Stomach (tissue), 9 donors: ENCODE data around the gene CCDC61. TPM values are rescaled to one million over a fixed set of nuclear protein-coding genes. Genes with fewer than 3 reads are reported as not detected.
A peak's percentile ranks its signal among the peaks of the same experiment; 100 is the strongest.

Experiments used
- DNase-seq, 2 donors: peaks; one replicate each; pipeline versions ENCODE4 v3.0.0 to v3.0.0-alpha.2; 2013 to 2019
- H3K27ac ChIP-seq, 5 donors: fragments of 200-600 bp in 4 of 5; sonication (generic) in 4 of 5; one replicate each; pipeline ENCODE4 v1.5.1; 2013 to 2019; ENCODE audit warnings: mild to moderate bottlenecking in 1 of 5, moderate library complexity in 1 of 5
- H3K27me3 ChIP-seq, 3 donors: fragments of 200-600 bp; sonication (generic); one replicate each; pipeline ENCODE4 v1.5.1; 2017 to 2019; ENCODE audit warnings: mixed run types in 1 of 3
- H3K36me3 ChIP-seq, 4 donors: fragments of 200-600 bp; sonication (generic); 1 replicate in 3 of 4; 2 replicates in 1 of 4; pipeline ENCODE4 v1.5.1; 2016 to 2019
- H3K4me1 ChIP-seq, 4 donors: fragments of 200-600 bp; sonication (generic); one replicate each; pipeline ENCODE4 v1.5.1; 2016 to 2019
- H3K4me3 ChIP-seq, 4 donors: fragments of 200-600 bp; sonication (generic) in 3 of 4; one replicate each; pipeline ENCODE4 v1.5.1; 2016 to 2019; ENCODE audit warnings: mild to moderate bottlenecking in 1 of 4
- H3K9me3 ChIP-seq, 4 donors: fragments of 200-600 bp; sonication (generic); one replicate each; pipeline ENCODE4 v1.5.1; 2016 to 2019
- CTCF ChIP-seq, 7 experiments: fragments of 450-650 bp in 4 of 7; fragments of 200-600 bp in 3 of 7; sonication (generic) in 3 of 7; IDR thresholded peaks; one replicate each; pipeline ENCODE4 v1.5.1; 2016 to 2019; ENCODE audit warnings: antibody characterized with exemption in 7 of 7, control low read depth in 2 of 7, mild to moderate bottlenecking in 1 of 7
- EP300 ChIP-seq: sonication (generic); formaldehyde crosslinking; IDR thresholded peaks from one replicate; pipeline ENCODE4 v1.6.1; 2017; ENCODE audit warnings: antibody characterized with exemption
- POLR2A ChIP-seq, 4 donors: fragments of 450-650 bp; IDR thresholded peaks; one replicate each; pipeline ENCODE4 v1.6.1; 2016; ENCODE audit warnings: antibody characterized with exemption in 4 of 4, control low read depth in 2 of 4, mild to moderate bottlenecking in 1 of 4, moderate library complexity in 1 of 4
- POLR2AphosphoS5 ChIP-seq, 3 donors: sonication (generic); formaldehyde crosslinking; IDR thresholded peaks; one replicate each; pipeline ENCODE4 v1.6.1; 2016; ENCODE audit warnings: antibody characterized with exemption in 3 of 3
- WGBS, 5 donors: extraction: QIAGEN DNeasy Blood & Tissue Kit in 3 of 5; methylation state at CpG; one replicate each; pipeline versions ENCODE4 v1.1.5 to v1.1.7; 2013 to 2018; 5-methylcytosine and 5-hydroxymethylcytosine counted together
- intact Hi-C: fragments of 100-400 bp; cut with DNase I; formaldehyde crosslinking; loops from one replicate; pipeline ENCODE4 v1.15.1; 2023; ENCODE audit warnings: low total_unique reads
- polyA plus RNA-seq, 3 donors: library from polyadenylated mRNA; stranded (reverse); fragments of 200-250 nt; gene quantifications; one replicate each; pipeline ENCODE4 v1.2.3, GENCODE V29; 2013
- total RNA-seq, 5 donors: library from RNA; depleted of rRNA; stranded (reverse); fragments of >200 nt; gene quantifications; one replicate each; pipeline versions ENCODE4 v1.1.0 to v1.2.3, GENCODE V29; 2014 to 2016
- donor health status: healthy with polysubstance abuse.
- donor health status: Bipolar disorder and iron deficiency.
- donor health status: healthy.

Gene CCDC61
- total and polyA plus RNA-seq, 8 donors = 2.4 to 38.8 (median 13.2) TPM

- WGBS, 5 donors = 6 to 18% (median 17%) methylated on average over 7 to 11 of the region's 11 CpGs
- Histone ChIP-seq H3K36me3 (no peaks in the 10 kb centered on the region), H3K9me3 (peaks cover 0 to 4% (median 0%) of the 10 kb centered on the region in 4 donors), H3K4me1 (peaks cover 0 to 20% (median 9%) of the 10 kb centered on the region in 4 donors), H3K4me3 (peak overlapping the region in 3 of 4 donors; percentile 3 to 21 (median 19)), H3K27ac (peak overlapping the region in 3 of 5 donors; percentile 15 to 55 (median 42)), H3K27me3 (peaks cover 13 to 98% (median 53%) of the 10 kb centered on the region in 3 donors)
- DNase-seq = no peak
- intact Hi-C loops = no loop called here
- TF ChIP-seq POLR2AphosphoS5 (IDR thresholded peaks at IDR 0.05) (no peak), EP300 (no peak), POLR2A (IDR thresholded peaks at IDR 0.05) (no peak), CTCF (IDR thresholded peaks at IDR 0.05) (no peak)
These were observed 23.9 kb upstream of the CCDC61 start for GRCh38 chr19:45971260-45971902.

GRCh38 chr19:45972081-45972946 is 23.0 kb upstream of the CCDC61 start:
- Histone ChIP-seq H3K4me3 (peak overlapping the region; percentile 21 to 41 (median 34)), H3K27ac (peak overlapping the region in 2 of 5 donors; percentile 54 to 55), H3K27me3 (peaks cover 13 to 97% (median 54%) of the 10 kb centered on the region in 3 donors), H3K4me1 (peaks cover 0 to 20% (median 9%) of the 10 kb centered on the region in 4 donors), H3K9me3 (peaks cover 0 to 4% (median 0%) of the 10 kb centered on the region in 4 donors), H3K36me3 (no peaks in the 10 kb centered on the region)
- peak in 1 of 2 donors; percentile 51 for DNase-seq
- 14 to 23% (median 16%) methylated on average over 15 to 18 of the region's 18 CpGs for WGBS, 5 donors
- intact Hi-C loops = no loop called here
- no peak for TF ChIP-seq POLR2A (IDR thresholded peaks at IDR 0.05)
- TF ChIP-seq POLR2AphosphoS5 (IDR thresholded peaks at IDR 0.05) = no peak
- TF ChIP-seq EP300 = no peak
- no peak for TF ChIP-seq CTCF (IDR thresholded peaks at IDR 0.05)

GRCh38 chr19:45972947-45973540 is 22.2 kb upstream of the CCDC61 start:
- DNase-seq = peak in 1 of 2 donors; percentile 38
- H3K27ac ChIP-seq = peak overlapping the region in 3 of 5 donors; percentile 42 to 55 (median 54)
- H3K27me3 ChIP-seq = peaks cover 13 to 96% (median 54%) of the 10 kb centered on the region in 3 donors
- H3K4me1 ChIP-seq = peaks cover 0 to 20% (median 9%) of the 10 kb centered on the region in 4 donors
- TF ChIP-seq EP300 (no peak), POLR2A (IDR thresholded peaks at IDR 0.05) (no peak), POLR2AphosphoS5 (IDR thresholded peaks at IDR 0.05) (no peak), CTCF (IDR thresholded peaks at IDR 0.05) (no peak)
- WGBS, 5 donors = 3 to 9% (median 3%) methylated on average over 4 to 49 of the region's 54 CpGs
- peaks cover 0 to 4% (median 0%) of the 10 kb centered on the region in 4 donors for H3K9me3 ChIP-seq
- H3K4me3 ChIP-seq = peak overlapping the region; percentile 21 to 41 (median 34)
- no peaks in the 10 kb centered on the region for H3K36me3 ChIP-seq
- intact Hi-C loops = no loop called here
